ENCODE results near the gene RAPGEF1.

DNA sequence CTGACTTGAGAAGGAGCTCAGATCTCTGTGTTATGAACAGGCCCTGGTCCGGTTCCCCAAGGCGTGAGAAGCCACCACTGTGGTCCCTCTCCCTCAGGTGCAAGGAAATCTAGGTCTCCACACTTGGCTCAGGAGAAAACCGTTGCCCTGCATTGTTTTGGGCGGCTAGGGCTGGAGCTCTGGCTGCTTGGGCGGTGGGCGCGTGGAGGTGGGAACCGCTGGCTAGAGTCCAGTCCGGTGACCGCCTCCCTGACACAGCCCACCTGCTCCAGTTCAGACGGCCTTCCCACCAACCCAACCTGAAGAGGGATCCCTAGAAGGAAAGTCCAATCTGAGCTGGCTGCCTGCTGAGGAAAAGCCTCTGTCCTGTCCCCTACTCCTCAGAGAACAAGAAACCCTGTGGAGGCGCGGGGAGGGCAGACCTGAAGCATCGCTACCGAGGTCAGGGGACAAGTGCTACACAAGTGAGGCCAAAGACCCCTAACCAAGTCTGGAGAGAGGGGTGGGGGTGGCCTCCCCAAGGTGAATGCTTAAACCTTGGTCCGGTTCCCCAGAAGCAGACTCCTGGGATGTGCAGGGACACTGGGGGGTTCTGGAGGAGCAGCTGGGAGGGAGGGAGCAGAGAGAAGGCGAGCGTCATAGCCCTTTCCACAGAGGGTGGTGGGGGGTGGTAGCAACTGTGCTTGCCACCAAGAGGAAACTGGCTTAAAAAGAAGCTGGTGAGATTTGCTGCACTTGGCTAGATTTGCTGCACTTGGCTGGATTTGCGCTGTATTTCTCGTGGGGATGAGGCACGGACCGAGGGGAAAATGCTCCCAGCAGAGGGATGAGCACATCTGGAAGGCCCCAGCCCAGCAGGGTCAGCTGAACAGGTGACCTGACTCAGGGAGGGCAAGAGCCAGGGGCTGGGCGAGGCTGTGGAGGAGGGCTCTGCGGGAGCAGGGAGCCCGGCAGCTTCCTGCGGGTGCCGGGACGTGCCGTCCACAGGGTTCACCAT is 65.2 kb downstream of the RAPGEF1 start:
- TF ChIP-seq ZNF24 (IDR thresholded peaks at IDR 0.05) = no peak
- no peak for TF ChIP-seq CTCF (IDR thresholded peaks at IDR 0.05 in 2 of 3, conservative IDR thresholded peaks at IDR 0.05 in 1 of 3; ENCODE audit: insufficient read depth in 2 of 3, low read depth in 1 of 3, low read length in 3 of 3)
- TF ChIP-seq EZH2 (IDR thresholded peaks at IDR 0.05; ENCODE audit: borderline replicate concordance, low read depth, low read length) = no peak
- TF ChIP-seq MAFG (tag; conservative IDR thresholded peaks at IDR 0.05) = no peak
- no peak for TF ChIP-seq ZNF384 (IDR thresholded peaks at IDR 0.05; ENCODE audit: low read depth, low read length)
- TF ChIP-seq TAF1 (IDR thresholded peaks at IDR 0.05; ENCODE audit: control insufficient read depth, extremely low read depth, insufficient read depth, low read length, severe bottlenecking) = no peak
- TF ChIP-seq NCOA1 (IDR thresholded peaks at IDR 0.05; ENCODE audit: low read depth) = no peak
- no peak for TF ChIP-seq ZNF224 (CRISPR knock-in tag; IDR thresholded peaks at IDR 0.05)
- no peak for TF ChIP-seq DPF2 (IDR thresholded peaks at IDR 0.05)
